ENCODE results near the gene RHEX. TPM values are rescaled to one million over a fixed set of nuclear protein-coding genes. Genes with fewer than 3 reads are reported as not detected.
"Not testable (repeated sequence)": the region's sequence is repeated elsewhere in the genome, so short reads cannot be mapped to it uniquely, and the experiment has no call there.

The RHEX gene, protein sequence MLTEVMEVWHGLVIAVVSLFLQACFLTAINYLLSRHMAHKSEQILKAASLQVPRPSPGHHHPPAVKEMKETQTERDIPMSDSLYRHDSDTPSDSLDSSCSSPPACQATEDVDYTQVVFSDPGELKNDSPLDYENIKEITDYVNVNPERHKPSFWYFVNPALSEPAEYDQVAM
- total RNA-seq (ENCODE audit: low replicate concordance): not detected in 2 replicates

DNA sequence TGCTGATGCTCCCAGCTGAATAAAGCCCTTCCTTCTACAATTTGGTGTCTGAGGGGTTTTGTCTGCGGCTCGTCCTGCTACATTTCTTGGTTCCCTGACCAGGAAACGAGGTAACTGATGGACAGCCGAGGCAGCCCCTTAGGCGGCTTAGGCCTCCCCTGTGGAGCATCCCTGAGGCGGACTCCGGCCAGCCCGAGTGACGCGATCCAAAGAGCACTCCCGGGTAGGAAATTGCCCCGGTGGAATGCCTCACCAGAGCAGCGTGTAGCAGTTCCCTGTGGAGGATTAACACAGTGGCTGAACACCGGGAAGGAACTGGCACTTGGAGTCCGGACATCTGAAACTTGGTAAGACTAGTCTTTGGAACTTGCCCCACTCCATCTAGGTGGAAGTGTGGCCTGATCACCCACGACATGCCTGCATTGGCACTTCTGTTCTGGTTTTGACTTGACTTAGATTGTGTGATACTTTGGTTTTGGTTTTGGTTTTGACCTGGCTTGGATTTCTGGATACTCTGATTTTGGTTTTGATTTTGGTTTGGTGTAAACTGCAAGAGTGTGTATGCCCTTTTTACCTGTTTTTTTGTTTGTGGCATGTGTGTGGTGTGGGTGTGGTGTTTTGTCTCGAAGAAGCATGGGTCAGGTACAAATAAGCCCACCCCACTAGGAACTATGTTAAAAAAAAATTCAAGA is at the start of gene RHEX:
RHEX (plus strand) TSS at position 255 of the 692 bp plus-strand sequence. CDS start 44,656 bp downstream, outside the sequence.
- not testable (repeated sequence) for H3K4me3 ChIP-seq

DNA sequence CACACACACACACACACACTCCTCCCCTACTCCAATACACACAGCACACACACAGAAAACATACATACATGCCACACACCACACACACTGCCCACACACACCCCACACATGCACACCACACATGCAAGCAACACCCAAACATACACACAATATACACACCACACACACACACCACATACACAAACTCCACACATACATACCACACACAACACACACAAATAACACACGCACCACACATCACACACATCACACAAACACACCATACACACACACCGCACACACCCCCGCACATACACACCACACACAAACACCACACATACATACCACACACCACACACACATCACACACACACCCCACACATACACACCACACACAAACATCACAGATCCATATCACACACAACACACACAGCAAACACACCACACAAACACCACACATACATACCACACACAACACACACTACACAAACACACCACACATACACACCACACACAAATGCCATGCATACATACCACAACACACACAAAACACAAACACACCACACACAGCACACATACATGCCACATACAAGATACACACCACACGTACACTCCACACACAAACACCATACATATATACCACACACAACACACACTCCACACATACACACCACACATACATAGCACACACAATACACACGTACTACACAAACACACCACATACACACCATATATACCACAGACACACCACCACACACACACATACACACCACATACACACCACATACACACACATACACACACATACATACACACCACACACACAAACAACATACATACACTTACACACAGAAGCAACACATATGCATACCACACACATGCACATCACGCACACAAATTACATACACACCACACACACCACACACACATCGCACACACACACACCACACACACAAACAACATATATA is 48.8 kb upstream of the RHEX start:
- no peak overlapping the region for H3K4me3 ChIP-seq
- peaks cover 15% of the 10 kb centered on the region for H3K27me3 Mint-ChIP-seq (ENCODE audit: insufficient read depth, low read depth)
- H3K9me3 ChIP-seq (ENCODE audit: low read depth): no peaks in the 10 kb centered on the region
- H3K9me3 Mint-ChIP-seq: no peaks in the 10 kb centered on the region
- no peaks in the 10 kb centered on the region for H3K27me3 ChIP-seq
- no peaks in the 10 kb centered on the region for H3F3A ChIP-seq (ENCODE audit: low read depth)
- H4K20me1 ChIP-seq (ENCODE audit: low read depth): no peaks in the 10 kb centered on the region
- no peaks in the 10 kb centered on the region for H3K36me3 Mint-ChIP-seq
- H3K36me3 ChIP-seq: no peaks in the 10 kb centered on the region
- no peak overlapping the region for H3K4me2 ChIP-seq
- peaks cover 36% of the 10 kb centered on the region for H3K4me1 Mint-ChIP-seq
- no peaks in the 10 kb centered on the region for H3K4me1 ChIP-seq
- H2AFZ ChIP-seq (replicated peaks): no peak overlapping the region
- no peaks in the 10 kb centered on the region for H3K79me2 ChIP-seq (ENCODE audit: low read depth)
- peak overlapping the region; percentile 64 for H3K27ac Mint-ChIP-seq
- H3K4me3 Mint-ChIP-seq: peak overlapping the region; percentile 24
- no peak for TF ChIP-seq EZH2phosphoT487 (IDR thresholded peaks at IDR 0.05)
- TF ChIP-seq, protein P1, sequence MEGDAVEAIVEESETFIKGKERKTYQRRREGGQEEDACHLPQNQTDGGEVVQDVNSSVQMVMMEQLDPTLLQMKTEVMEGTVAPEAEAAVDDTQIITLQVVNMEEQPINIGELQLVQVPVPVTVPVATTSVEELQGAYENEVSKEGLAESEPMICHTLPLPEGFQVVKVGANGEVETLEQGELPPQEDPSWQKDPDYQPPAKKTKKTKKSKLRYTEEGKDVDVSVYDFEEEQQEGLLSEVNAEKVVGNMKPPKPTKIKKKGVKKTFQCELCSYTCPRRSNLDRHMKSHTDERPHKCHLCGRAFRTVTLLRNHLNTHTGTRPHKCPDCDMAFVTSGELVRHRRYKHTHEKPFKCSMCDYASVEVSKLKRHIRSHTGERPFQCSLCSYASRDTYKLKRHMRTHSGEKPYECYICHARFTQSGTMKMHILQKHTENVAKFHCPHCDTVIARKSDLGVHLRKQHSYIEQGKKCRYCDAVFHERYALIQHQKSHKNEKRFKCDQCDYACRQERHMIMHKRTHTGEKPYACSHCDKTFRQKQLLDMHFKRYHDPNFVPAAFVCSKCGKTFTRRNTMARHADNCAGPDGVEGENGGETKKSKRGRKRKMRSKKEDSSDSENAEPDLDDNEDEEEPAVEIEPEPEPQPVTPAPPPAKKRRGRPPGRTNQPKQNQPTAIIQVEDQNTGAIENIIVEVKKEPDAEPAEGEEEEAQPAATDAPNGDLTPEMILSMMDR (IDR thresholded peaks at IDR 0.05): no peak
- no peak for TF ChIP-seq EZH2 (IDR thresholded peaks at IDR 0.05)
- no peak overlapping the region for H3K27ac ChIP-seq
- no peak overlapping the region for H3K9ac ChIP-seq
- DNase-seq (ENCODE audit: low spot score): no peak

More for the DNA sequence above, at the start of gene RHEX:
- not testable (repeated sequence) for H3K27me3 Mint-ChIP-seq (ENCODE audit: insufficient read depth, low read depth); H3K27me3 ChIP-seq; H3K79me2 ChIP-seq (ENCODE audit: low read depth); H3K36me3 ChIP-seq; H3K9me3 ChIP-seq (ENCODE audit: low read depth); H3F3A ChIP-seq (ENCODE audit: low read depth); H3K4me1 ChIP-seq; H3K36me3 Mint-ChIP-seq; H3K9ac ChIP-seq; DNase-seq (ENCODE audit: low spot score); H4K20me1 ChIP-seq (ENCODE audit: low read depth); H3K27ac ChIP-seq; H2AFZ ChIP-seq (replicated peaks); H3K4me2 ChIP-seq
- peaks cover 12% of the 10 kb centered on the region for H3K4me1 Mint-ChIP-seq
- H3K4me3 Mint-ChIP-seq: peak within 1 kb of the TSS; percentile 10
- H3K9me3 Mint-ChIP-seq: peaks cover 15% of the 10 kb centered on the region
- H3K27ac Mint-ChIP-seq: peak within 1 kb of the TSS; percentile 67

DNA sequence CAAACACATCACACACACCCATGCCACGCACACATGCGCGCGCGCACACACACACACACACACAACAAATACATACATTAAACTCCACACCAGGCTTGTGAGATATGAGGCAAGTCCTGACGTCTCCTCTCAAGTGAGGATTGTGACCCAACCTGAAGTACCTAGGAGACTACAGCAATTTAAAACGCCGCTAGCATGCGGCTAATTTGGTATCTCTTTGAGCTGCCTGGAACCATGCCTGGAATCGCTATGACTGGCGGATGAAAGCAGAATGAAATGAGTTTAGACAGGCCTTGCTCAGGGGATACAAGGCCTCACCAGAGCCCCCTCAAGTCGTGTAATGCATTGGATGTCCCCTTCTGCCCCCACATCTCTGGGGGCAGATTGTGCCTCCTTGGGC is 48.1 kb upstream of the RHEX start:
- Histone ChIP-seq H3K27me3 (no peaks in the 10 kb centered on the region), H3K4me1 (no peaks in the 10 kb centered on the region), H3K9ac (no peak overlapping the region), H3K27ac (no peak overlapping the region), H3K9me3 (ENCODE audit: low read depth) (no peaks in the 10 kb centered on the region), H3K36me3 (no peaks in the 10 kb centered on the region), H3K4me3 (no peak overlapping the region), H4K20me1 (ENCODE audit: low read depth) (no peaks in the 10 kb centered on the region), H3F3A (ENCODE audit: low read depth) (no peaks in the 10 kb centered on the region), H3K79me2 (ENCODE audit: low read depth) (no peaks in the 10 kb centered on the region), H2AFZ (replicated peaks) (no peak overlapping the region), H3K4me2 (no peak overlapping the region)
- Mint-ChIP-seq H3K9me3 (no peaks in the 10 kb centered on the region), H3K27me3 (ENCODE audit: insufficient read depth, low read depth) (peaks cover 22% of the 10 kb centered on the region), H3K4me1 (peaks cover 36% of the 10 kb centered on the region), H3K4me3 (no peak overlapping the region), H3K36me3 (no peaks in the 10 kb centered on the region), H3K27ac (peak overlapping the region; percentile 64)
- DNase-seq (ENCODE audit: low spot score): no peak
- TF ChIP-seq, protein P1 (IDR thresholded peaks at IDR 0.05): no peak
- TF ChIP-seq EZH2 (IDR thresholded peaks at IDR 0.05) (no peak), EZH2phosphoT487 (IDR thresholded peaks at IDR 0.05) (no peak)

Measured in neural progenitor cell (in vitro differentiated cells).